Vagina (tissue), 2 donors: Measurements from ENCODE around the gene FXYD3.

Source experiments
- POLR2AphosphoS5 ChIP-seq, 2 donors: sonication (generic); formaldehyde crosslinking; IDR thresholded peaks; one replicate each; pipeline ENCODE4 v1.9.0; 2017; ENCODE audit warnings: antibody characterized with exemption in 2 of 2, mild to moderate bottlenecking in 2 of 2, low read depth in 1 of 2; ENCODE audit not compliant: insufficient read depth in 1 of 2
- TF ChIP-seq, protein P1 (sequence below), 3 experiments: fragments of 450-650 bp in 2 of 3; fragments of 200-600 bp in 1 of 3; sonication (generic) in 1 of 3; IDR thresholded peaks; one replicate each; pipeline ENCODE4 v1.5.1; 2017 to 2019; ENCODE audit warnings: antibody characterized with exemption in 3 of 3, mild to moderate bottlenecking in 2 of 3, moderate library complexity in 2 of 3

DNA sequence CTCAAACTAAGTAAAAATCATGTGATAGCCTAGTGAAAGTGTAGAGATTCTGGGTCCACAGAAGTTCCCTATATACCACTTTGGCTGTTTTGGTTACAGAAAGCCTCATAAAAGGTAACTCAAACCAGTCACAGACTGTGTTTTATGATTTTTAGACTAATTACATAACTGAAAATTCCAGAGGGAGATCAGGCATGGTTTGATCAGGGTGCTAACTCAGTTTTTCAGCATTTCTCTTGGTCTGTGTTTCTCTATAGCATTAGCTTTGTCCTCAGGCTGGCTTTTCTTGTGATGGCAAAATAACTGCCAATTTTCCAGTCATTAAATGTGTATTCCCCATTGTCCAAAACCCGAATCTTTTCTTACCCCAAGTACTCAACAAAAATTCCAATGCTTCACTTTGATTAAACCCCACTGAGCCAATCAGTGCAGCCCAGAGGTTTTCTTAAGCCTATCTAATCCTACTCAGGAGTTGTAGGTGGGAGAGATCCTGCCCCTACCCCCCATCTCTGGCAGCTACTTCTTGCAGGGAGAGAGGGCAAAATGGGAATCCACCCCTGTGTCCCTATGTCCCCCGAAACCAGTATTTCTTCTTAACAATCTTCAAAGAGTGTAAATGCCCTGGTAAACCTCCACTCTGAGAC is 8.6 kb upstream of the FXYD3 start:
- TF ChIP-seq, protein P1, sequence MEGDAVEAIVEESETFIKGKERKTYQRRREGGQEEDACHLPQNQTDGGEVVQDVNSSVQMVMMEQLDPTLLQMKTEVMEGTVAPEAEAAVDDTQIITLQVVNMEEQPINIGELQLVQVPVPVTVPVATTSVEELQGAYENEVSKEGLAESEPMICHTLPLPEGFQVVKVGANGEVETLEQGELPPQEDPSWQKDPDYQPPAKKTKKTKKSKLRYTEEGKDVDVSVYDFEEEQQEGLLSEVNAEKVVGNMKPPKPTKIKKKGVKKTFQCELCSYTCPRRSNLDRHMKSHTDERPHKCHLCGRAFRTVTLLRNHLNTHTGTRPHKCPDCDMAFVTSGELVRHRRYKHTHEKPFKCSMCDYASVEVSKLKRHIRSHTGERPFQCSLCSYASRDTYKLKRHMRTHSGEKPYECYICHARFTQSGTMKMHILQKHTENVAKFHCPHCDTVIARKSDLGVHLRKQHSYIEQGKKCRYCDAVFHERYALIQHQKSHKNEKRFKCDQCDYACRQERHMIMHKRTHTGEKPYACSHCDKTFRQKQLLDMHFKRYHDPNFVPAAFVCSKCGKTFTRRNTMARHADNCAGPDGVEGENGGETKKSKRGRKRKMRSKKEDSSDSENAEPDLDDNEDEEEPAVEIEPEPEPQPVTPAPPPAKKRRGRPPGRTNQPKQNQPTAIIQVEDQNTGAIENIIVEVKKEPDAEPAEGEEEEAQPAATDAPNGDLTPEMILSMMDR (IDR thresholded peaks at IDR 0.05) = no peak
- TF ChIP-seq POLR2AphosphoS5 (IDR thresholded peaks at IDR 0.05; ENCODE audit: insufficient read depth in 1 of 2, low read depth in 1 of 2) = no peak
